K562 (cell line): Measurements from ENCODE around the gene GATAD2B.

Experiments used
- SMAD4 ChIP-seq: fragments of 250-450 bp; sonication (Bioruptor Pico); conservative IDR thresholded peaks from 2 replicates; pipeline ENCODE4 v1.8.0; 2021; ENCODE audit warnings: inconsistent platforms, mild to moderate bottlenecking, moderate library complexity
- YY1 ChIP-seq, 3 experiments: IDR thresholded peaks; 2 replicates each; pipeline ENCODE4 v1.6.1; 2011; ENCODE audit warnings: low read length in 2 of 3, mild to moderate bottlenecking in 2 of 3, moderate library complexity in 2 of 3, borderline replicate concordance in 1 of 3, control low read depth in 1 of 3, low read depth in 1 of 3; ENCODE audit not compliant: insufficient read depth in 3 of 3, insufficient replicate concordance in 2 of 3, control insufficient read depth in 1 of 3, insufficient read length in 1 of 3; ENCODE audit errors: extremely low read depth in 1 of 3
- TF ChIP-seq, protein P1 (sequence below), 3 experiments: IDR thresholded peaks in 2 of 3; conservative IDR thresholded peaks in 1 of 3; 2 replicates each; pipeline ENCODE4 v1.5.1; 2011 to 2012; ENCODE audit warnings: low read length in 3 of 3, mild to moderate bottlenecking in 3 of 3, control low read depth in 2 of 3, improper control_type of control experiment in 1 of 3, inconsistent platforms in 1 of 3, low read depth in 1 of 3, mixed read lengths in 1 of 3, moderate library complexity in 1 of 3; ENCODE audit not compliant: insufficient read depth in 2 of 3

DNA sequence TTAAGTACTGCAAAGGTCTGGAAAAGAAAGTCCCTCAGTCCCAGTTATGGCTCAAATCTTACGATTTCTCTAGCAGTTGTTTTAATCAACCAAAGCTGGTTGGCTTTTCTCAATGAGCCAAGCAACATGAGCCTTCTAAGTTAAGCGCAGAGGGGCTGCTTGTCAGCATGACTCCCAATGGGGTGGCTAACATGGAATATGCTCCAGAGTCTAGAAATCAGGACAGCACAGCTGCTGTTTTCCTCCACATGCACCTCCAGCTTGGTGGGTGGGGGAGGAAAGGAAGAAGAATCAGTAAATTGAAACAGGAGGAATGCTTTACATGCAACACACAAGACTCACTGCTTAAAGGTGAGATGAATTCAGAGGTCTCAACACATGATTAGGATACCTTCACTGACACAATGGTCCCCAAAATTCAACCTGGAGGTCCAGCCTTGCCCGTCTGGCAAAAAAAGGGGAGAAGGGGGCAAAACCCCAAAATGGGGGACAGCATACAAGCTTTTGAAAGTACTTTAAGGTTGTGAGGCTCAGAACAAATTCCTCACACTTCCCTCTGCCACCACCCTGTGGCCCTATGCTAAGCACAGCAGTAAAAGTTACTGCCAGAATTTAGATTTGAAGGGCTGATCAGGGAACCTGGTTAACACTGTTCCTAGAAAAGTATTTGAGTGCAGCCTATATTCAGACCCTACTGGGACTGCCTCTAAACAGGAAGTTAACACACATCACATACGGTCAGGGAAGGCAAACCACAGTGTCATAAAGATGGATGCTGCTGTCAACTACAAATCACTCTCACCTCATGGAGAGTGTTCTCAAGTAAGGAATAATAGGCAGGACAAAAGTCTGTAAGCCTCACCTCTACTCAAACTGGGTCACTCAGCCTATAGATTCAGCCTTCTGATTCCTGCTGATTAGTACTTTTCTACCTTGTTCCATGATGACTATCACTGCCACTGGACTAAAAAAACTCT, 2.6 kb downstream of the GATAD2B start:
- TF ChIP-seq YY1 (IDR thresholded peaks at IDR 0.05; ENCODE audit: borderline replicate concordance in 1 of 3, control insufficient read depth in 1 of 3, extremely low read depth in 1 of 3, insufficient read depth in 3 of 3, insufficient read length in 1 of 3, insufficient replicate concordance in 2 of 3, low read depth in 1 of 3, low read length in 2 of 3) (peak in 2 of 3 experiments; percentile 26 to 84), SMAD4 (0 out of 2 replicates have a peak, but pooled peaks have one; percentile 30)
- TF ChIP-seq, protein P1, sequence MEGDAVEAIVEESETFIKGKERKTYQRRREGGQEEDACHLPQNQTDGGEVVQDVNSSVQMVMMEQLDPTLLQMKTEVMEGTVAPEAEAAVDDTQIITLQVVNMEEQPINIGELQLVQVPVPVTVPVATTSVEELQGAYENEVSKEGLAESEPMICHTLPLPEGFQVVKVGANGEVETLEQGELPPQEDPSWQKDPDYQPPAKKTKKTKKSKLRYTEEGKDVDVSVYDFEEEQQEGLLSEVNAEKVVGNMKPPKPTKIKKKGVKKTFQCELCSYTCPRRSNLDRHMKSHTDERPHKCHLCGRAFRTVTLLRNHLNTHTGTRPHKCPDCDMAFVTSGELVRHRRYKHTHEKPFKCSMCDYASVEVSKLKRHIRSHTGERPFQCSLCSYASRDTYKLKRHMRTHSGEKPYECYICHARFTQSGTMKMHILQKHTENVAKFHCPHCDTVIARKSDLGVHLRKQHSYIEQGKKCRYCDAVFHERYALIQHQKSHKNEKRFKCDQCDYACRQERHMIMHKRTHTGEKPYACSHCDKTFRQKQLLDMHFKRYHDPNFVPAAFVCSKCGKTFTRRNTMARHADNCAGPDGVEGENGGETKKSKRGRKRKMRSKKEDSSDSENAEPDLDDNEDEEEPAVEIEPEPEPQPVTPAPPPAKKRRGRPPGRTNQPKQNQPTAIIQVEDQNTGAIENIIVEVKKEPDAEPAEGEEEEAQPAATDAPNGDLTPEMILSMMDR (IDR thresholded peaks at IDR 0.05 in 2 of 3, conservative IDR thresholded peaks at IDR 0.05 in 1 of 3; ENCODE audit: insufficient read depth in 2 of 3, low read depth in 1 of 3, low read length in 3 of 3) = peak; percentile 21 to 57 (median 41); a peak in 3 of 6 replicates
